SU-DHL-6 (cell line): Measurements from ENCODE around the gene CCL7.

Experiments
- H2AFZ ChIP-seq: fragments of 200-600 bp; sonication (generic); 2 replicates; pipeline ENCODE4 v1.6.1; 2014; ENCODE audit warnings: low read depth, mild to moderate bottlenecking, moderate library complexity, mixed read lengths, antibody characterized with exemption, low read length; ENCODE audit not compliant: severe bottlenecking
- H3F3A ChIP-seq: fragments of 200-600 bp; shearing (Covaris generic); 2 replicates; pipeline ENCODE4 v1.6.0; 2016; ENCODE audit warnings: antibody characterized with exemption, mild to moderate bottlenecking; ENCODE audit not compliant: insufficient read depth
- H3K27ac ChIP-seq: fragments of 200-600 bp; sonication (generic); 2 replicates; pipeline ENCODE4 v1.5.1; 2016; ENCODE audit warnings: low read depth, mild to moderate bottlenecking, low read length, moderate library complexity, mixed read lengths
- H3K27me3 ChIP-seq: fragments of 200-600 bp; sonication (generic), shearing (Covaris generic); 2 replicates; pipeline ENCODE4 v1.6.0; 2014; ENCODE audit warnings: mild to moderate bottlenecking, low read length
- H3K36me3 ChIP-seq: fragments of 200-600 bp; sonication (generic); 2 replicates; pipeline ENCODE4 v1.6.1; 2014; ENCODE audit warnings: mild to moderate bottlenecking, low read length, mixed read lengths
- H3K4me2 ChIP-seq: fragments of 300-600, 200-600 bp; shearing (Covaris generic), sonication (generic); 2 replicates; pipeline ENCODE4 v1.6.0; 2014; ENCODE audit warnings: low read length, low read depth, mild to moderate bottlenecking; ENCODE audit not compliant: poor library complexity, severe bottlenecking
- H3K4me3 ChIP-seq: fragments of 200-600 bp; sonication (generic); 2 replicates; pipeline ENCODE4 v1.5.1; 2014; ENCODE audit warnings: antibody characterized with exemption, low read length, mild to moderate bottlenecking, mixed read lengths; ENCODE audit not compliant: insufficient read depth, poor library complexity, severe bottlenecking
- H3K79me2 ChIP-seq: fragments of 200-600 bp; sonication (generic); 2 replicates; pipeline ENCODE4 v1.6.1; 2014; ENCODE audit warnings: mild to moderate bottlenecking, low read length, moderate library complexity; ENCODE audit not compliant: insufficient read depth
- H3K9ac ChIP-seq: fragments of 200-600 bp; sonication (generic); 2 replicates; pipeline ENCODE4 v1.7.0; 2014; ENCODE audit warnings: mild to moderate bottlenecking, low read length
- H3K9me2 ChIP-seq: fragments of 200-600 bp; sonication (generic); replicated peaks from 2 replicates; pipeline ENCODE4 v1.6.1; 2014; ENCODE audit warnings: low read length; ENCODE audit not compliant: insufficient read depth
- H3K9me3 ChIP-seq: fragments of 200-600 bp; sonication (generic); 2 replicates; pipeline ENCODE4 v1.6.1; 2014; ENCODE audit warnings: low read length, mixed read lengths; ENCODE audit not compliant: insufficient read depth
- H4K20me1 ChIP-seq: fragments of 200-600 bp; sonication (generic); 2 replicates; pipeline ENCODE4 v1.6.1; 2014; ENCODE audit warnings: low read depth, mild to moderate bottlenecking, antibody characterized with exemption, low read length, moderate library complexity, mixed read lengths
- EZH2phosphoT487 ChIP-seq: fragments of 200-600 bp; sonication (generic), shearing (Covaris generic); conservative IDR thresholded peaks from 2 replicates; pipeline ENCODE4 v1.6.1; 2018; ENCODE audit warnings: mild to moderate bottlenecking, antibody characterized with exemption, low read length, moderate library complexity, mixed read lengths
- TF ChIP-seq, protein P1 (sequence below): fragments of 200-600 bp; sonication (generic); IDR thresholded peaks from one replicate; pipeline ENCODE4 v1.5.1; 2017; ENCODE audit warnings: antibody characterized with exemption, mild to moderate bottlenecking, low read length, moderate library complexity; ENCODE audit not compliant: insufficient read depth, poor library complexity, severe bottlenecking

The CCL7 gene

GRCh38 chr17:34222722-34223497, 47.1 kb upstream of the CCL7 start:
- H3K4me2 ChIP-seq: no peak overlapping the region
- no peaks in the 10 kb centered on the region for H4K20me1 ChIP-seq
- H2AFZ ChIP-seq: no peak overlapping the region
- no peak overlapping the region for H3K27ac ChIP-seq
- no peak overlapping the region for H3K4me3 ChIP-seq
- no peaks in the 10 kb centered on the region for H3F3A ChIP-seq
- H3K36me3 ChIP-seq: no peaks in the 10 kb centered on the region
- H3K9me2 ChIP-seq: no peaks in the 10 kb centered on the region
- H3K9ac ChIP-seq: no peak overlapping the region
- H3K9me3 ChIP-seq: no peaks in the 10 kb centered on the region; the same call in 1 of the 2 replicates
- no peaks in the 10 kb centered on the region for H3K27me3 ChIP-seq
- H3K79me2 ChIP-seq: no peaks in the 10 kb centered on the region
- TF ChIP-seq EZH2phosphoT487: no peak
- TF ChIP-seq, protein P1, sequence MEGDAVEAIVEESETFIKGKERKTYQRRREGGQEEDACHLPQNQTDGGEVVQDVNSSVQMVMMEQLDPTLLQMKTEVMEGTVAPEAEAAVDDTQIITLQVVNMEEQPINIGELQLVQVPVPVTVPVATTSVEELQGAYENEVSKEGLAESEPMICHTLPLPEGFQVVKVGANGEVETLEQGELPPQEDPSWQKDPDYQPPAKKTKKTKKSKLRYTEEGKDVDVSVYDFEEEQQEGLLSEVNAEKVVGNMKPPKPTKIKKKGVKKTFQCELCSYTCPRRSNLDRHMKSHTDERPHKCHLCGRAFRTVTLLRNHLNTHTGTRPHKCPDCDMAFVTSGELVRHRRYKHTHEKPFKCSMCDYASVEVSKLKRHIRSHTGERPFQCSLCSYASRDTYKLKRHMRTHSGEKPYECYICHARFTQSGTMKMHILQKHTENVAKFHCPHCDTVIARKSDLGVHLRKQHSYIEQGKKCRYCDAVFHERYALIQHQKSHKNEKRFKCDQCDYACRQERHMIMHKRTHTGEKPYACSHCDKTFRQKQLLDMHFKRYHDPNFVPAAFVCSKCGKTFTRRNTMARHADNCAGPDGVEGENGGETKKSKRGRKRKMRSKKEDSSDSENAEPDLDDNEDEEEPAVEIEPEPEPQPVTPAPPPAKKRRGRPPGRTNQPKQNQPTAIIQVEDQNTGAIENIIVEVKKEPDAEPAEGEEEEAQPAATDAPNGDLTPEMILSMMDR: no peak

DNA sequence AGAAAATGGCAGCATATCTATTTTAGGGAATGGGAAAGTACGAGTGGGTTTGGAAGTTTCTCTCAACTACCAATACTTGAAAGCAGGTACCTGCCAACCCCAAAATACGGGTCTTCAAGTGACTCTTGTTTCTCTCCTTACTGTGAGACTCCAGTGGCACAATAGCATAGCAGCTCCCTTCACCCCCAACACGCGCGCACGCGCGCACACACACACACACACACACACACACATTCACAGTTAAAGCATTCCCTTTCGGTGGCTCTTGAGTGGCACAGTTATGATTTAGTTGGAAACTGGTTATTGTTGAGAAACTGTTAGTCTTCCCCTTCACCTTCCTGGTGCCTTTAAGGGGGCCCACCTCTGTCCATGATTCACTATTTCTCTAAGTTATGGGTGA, 45.0 kb upstream of the CCL7 start:
- H3K4me3 ChIP-seq: no peak overlapping the region
- TF ChIP-seq, protein P1: no peak
- no peak overlapping the region for H3K9ac ChIP-seq
- no peak overlapping the region for H3K27ac ChIP-seq
- no peaks in the 10 kb centered on the region for H3K9me2 ChIP-seq
- H3F3A ChIP-seq: no peaks in the 10 kb centered on the region
- H3K79me2 ChIP-seq: no peaks in the 10 kb centered on the region
- no peaks in the 10 kb centered on the region for H4K20me1 ChIP-seq
- no peaks in the 10 kb centered on the region for H3K27me3 ChIP-seq
- H2AFZ ChIP-seq: no peak overlapping the region
- no peak overlapping the region for H3K4me2 ChIP-seq
- no peaks in the 10 kb centered on the region for H3K9me3 ChIP-seq
- no peaks in the 10 kb centered on the region for H3K36me3 ChIP-seq

- Histone ChIP-seq H3K79me2 (no peaks in the 10 kb centered on the region), H4K20me1 (no peaks in the 10 kb centered on the region), H2AFZ (no peak overlapping the region), H3K27ac (no peak overlapping the region), H3K9me3 (no peaks in the 10 kb centered on the region), H3F3A (no peaks in the 10 kb centered on the region), H3K27me3 (no peaks in the 10 kb centered on the region), H3K36me3 (no peaks in the 10 kb centered on the region), H3K9ac (no peak overlapping the region), H3K9me2 (no peaks in the 10 kb centered on the region), H3K4me3 (no peak overlapping the region), H3K4me2 (no peak overlapping the region)
- TF ChIP-seq, protein P1: no peak
- no peak for TF ChIP-seq EZH2phosphoT487
Measured at GRCh38 chr17:34226011-34226743, 43.8 kb upstream of the CCL7 start.
